BJ (cell line): ENCODE data around the gene PRDX2. TPM values are rescaled to one million over a fixed set of nuclear protein-coding genes. Genes with fewer than 3 reads are reported as not detected.
A peak's percentile ranks its signal among the peaks of the same experiment; 100 is the strongest.

ENCODE experiments used
- CTCF ChIA-PET: fragments of 350-600 bp; formaldehyde crosslinking; extraction: SDS; loops from one replicate; lab custom pipeline; 2021; ENCODE audit warnings: antibody characterized with exemption, inconsistent platforms; lab: Yijun Ruan, JAX
- POLR2A ChIA-PET: fragments of 300-600 bp; sonication (Branson Sonifier 250); formaldehyde crosslinking; extraction: SDS; loops from one replicate; lab custom pipeline; 2021; ENCODE audit warnings: antibody characterized with exemption; lab: Charles Lee
- DNase-seq: peaks from one replicate; pipeline ENCODE4 v3.0.0-alpha.2; 2011; ENCODE audit warnings: low read depth
- H3K27me3 ChIP-seq: 2 replicates; pipeline ENCODE4 v1.6.0; 2011; ENCODE audit warnings: low read length; ENCODE audit not compliant: control insufficient read depth, insufficient read depth
- H3K36me3 ChIP-seq: 2 replicates; pipeline ENCODE4 v1.5.1; 2011; ENCODE audit warnings: low read length; ENCODE audit not compliant: control insufficient read depth, insufficient read depth
- H3K4me3 ChIP-seq: 2 replicates; pipeline ENCODE4 v1.5.1; 2011; ENCODE audit warnings: low read depth, mild to moderate bottlenecking, control low read depth, low read length
- polyA plus RNA-seq: library from polyadenylated mRNA; depleted of rRNA; stranded (reverse); fragments of >200 nt; gene quantifications from 2 replicates; pipeline ENCODE4 v1.2.3, GENCODE V29; 2011
- TF ChIP-seq, protein P1 (sequence below): IDR thresholded peaks from 2 replicates; pipeline ENCODE4 v1.5.1; 2011; ENCODE audit warnings: low read depth, mild to moderate bottlenecking, control low read depth, inconsistent platforms, low read length, moderate library complexity; ENCODE audit not compliant: insufficient read depth

PRDX2 gene
- polyA plus RNA-seq, 1 experiment: 267 TPM

DNA sequence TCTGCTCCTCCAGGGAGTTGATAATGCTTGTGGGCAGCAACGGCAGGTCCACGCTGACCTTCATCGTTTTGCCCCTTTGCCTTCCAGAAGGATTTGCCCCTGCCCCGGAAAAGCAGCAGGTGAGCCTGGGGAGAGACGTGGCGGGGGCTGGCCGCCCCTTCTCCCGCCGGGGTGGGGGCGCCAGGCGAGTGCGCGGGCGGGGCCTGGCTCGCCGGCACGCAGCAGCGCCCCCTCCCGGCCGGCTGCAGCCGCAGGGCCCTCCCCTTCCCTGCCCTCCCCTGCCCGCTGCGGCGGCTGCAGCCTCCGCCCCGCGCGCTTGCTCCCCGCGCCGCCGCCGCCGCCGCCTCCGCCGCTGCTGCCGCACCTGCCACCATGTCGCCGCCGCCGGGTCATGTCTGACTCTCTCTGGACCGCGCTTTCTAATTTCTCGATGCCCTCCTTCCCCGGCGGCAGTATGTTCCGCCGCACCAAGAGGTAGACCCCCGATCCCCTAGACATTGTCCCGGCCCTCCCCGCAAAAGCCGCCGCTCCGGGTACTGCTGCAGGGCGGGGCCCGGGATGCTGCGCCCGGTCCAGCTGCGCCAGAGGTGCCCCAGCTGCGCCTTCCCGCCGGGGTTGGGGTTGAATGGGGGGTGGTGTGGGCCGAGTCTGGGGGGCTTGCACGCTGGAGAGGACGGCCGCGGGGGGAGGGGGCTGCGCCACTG lies 36.7 kb upstream of the PRDX2 start, which contains the start of gene MAST1:
MAST1 (plus strand) TSS at position 334 of the 704 bp plus-strand sequence; CDS start at position 392, 58 bp downstream.
- ChIA-PET CTCF (interaction anchor here (0.5 to 3.0 kb wide), 4 partner anchors 9 to 1214 kb away, joined by 3 to 21 read pairs (median 8); no protein-coding TSS in a partner anchor), POLR2A (no interaction called here)
- Histone ChIP-seq H3K4me3 (no peak within 1 kb of the TSS), H3K36me3 (no peaks in the 10 kb centered on the region), H3K27me3 (peaks cover 42% of the 10 kb centered on the region)
- TF ChIP-seq, protein P1, sequence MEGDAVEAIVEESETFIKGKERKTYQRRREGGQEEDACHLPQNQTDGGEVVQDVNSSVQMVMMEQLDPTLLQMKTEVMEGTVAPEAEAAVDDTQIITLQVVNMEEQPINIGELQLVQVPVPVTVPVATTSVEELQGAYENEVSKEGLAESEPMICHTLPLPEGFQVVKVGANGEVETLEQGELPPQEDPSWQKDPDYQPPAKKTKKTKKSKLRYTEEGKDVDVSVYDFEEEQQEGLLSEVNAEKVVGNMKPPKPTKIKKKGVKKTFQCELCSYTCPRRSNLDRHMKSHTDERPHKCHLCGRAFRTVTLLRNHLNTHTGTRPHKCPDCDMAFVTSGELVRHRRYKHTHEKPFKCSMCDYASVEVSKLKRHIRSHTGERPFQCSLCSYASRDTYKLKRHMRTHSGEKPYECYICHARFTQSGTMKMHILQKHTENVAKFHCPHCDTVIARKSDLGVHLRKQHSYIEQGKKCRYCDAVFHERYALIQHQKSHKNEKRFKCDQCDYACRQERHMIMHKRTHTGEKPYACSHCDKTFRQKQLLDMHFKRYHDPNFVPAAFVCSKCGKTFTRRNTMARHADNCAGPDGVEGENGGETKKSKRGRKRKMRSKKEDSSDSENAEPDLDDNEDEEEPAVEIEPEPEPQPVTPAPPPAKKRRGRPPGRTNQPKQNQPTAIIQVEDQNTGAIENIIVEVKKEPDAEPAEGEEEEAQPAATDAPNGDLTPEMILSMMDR: no peak; the same call in 1 of the 2 replicates
- no peak for DNase-seq

DNA sequence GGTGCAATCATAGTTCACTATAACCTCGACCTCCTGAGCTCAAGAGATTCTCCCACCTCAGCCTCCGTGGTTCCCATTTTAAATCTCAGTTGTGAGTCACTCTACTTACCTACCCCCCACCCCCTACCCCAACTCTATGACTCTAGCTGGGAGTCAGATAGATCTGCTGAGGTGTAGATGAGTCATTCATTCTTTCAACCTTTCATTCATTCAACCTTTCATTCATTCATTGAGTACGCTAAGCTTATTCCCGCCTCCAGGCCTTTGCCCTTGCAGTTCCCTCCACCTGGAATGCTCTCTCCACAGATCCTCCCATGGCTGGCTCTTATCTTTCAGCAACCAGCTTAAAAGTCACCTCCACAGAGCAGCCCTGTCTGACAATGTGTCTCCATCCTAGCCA lies 35.6 kb upstream of the PRDX2 start:
- H3K27me3 ChIP-seq: peaks cover 45% of the 10 kb centered on the region
- H3K36me3 ChIP-seq: no peaks in the 10 kb centered on the region
- DNase-seq: no peak
- ChIA-PET CTCF (interaction anchor here (0.6 to 3.0 kb wide), 9 partner anchors 10 to 269 kb away, joined by 3 to 21 read pairs (median 4); no protein-coding TSS in a partner anchor), POLR2A (no interaction called here)
- no peak overlapping the region for H3K4me3 ChIP-seq
- TF ChIP-seq, protein P1: no peak

DNA sequence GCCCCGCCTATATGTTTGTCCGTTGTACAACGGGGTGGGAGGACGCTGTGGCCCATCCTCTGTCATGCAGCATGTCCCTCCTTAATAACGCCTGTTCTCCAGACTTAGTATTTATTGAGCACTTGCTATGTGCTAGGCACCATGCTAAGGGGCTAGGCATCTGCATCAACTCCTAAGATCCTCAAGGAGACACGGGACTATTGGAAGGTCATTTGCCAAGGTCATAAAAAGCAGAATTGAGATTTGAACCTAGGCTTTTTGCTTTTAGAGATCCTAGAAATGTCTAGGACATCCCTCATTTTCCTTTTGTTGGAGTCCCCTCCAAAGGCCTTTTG lies 34.9 kb upstream of the PRDX2 start:
- Histone ChIP-seq H3K36me3 (no peaks in the 10 kb centered on the region), H3K27me3 (peaks cover 46% of the 10 kb centered on the region), H3K4me3 (no peak overlapping the region)
- TF ChIP-seq, protein P1: no peak
- DNase-seq: no peak
- CTCF ChIA-PET: interaction anchor here (0.6 to 3.0 kb wide), 8 partner anchors 11 to 270 kb away, joined by 3 to 21 read pairs (median 4); no protein-coding TSS in a partner anchor
- POLR2A ChIA-PET: interaction anchor here (0.6 kb wide), 1 partner anchor 36 kb away, joined by 3 read pairs; no protein-coding TSS in a partner anchor

DNA sequence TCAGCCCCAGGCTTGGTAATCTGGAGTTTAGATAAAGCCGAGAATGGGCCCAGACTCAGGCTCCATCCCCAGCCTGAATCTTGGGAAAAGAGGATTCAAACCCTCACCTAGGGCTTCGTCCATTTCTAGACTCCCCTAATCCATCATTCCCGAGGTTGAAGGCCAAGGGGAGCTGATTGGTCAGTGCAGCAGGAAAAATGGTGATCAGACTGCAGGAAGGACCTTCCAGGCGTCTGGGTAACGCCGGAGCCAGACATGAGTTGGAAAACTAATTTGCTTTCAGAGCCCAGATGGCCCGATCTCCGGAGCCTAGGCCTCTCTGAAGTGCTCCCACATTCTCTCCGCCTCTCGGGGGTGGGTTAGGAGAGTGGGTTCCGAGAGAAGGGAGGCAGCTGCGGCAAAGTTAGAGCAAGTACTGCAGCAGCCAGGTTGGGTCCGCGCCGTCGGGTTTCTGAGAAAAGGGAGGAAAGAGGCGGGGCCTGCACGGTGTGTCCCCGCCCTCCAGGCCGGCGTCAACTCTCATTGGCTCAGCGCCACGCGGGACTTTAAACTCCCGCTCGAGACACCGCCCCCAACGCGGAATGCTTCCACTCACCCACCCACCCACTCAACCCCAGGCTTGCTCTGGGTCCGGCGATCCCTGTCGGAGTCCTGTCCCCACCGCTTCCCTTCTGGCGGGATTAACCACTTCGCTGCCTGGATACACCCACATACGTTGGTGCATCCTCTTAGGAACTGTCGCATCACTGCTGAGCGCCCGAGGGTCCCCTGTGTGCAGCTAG lies 33.6 kb upstream of the PRDX2 start:
- ChIA-PET CTCF (interaction anchor here (0.7 to 2.6 kb wide), 7 partner anchors 12 to 78 kb away, joined by 3 to 15 read pairs (median 4); no protein-coding TSS in a partner anchor), POLR2A (no interaction called here)
- TF ChIP-seq, protein P1: no peak
- Histone ChIP-seq H3K27me3 (peaks cover 47% of the 10 kb centered on the region), H3K36me3 (no peaks in the 10 kb centered on the region), H3K4me3 (no peak overlapping the region)
- no peak for DNase-seq

DNA sequence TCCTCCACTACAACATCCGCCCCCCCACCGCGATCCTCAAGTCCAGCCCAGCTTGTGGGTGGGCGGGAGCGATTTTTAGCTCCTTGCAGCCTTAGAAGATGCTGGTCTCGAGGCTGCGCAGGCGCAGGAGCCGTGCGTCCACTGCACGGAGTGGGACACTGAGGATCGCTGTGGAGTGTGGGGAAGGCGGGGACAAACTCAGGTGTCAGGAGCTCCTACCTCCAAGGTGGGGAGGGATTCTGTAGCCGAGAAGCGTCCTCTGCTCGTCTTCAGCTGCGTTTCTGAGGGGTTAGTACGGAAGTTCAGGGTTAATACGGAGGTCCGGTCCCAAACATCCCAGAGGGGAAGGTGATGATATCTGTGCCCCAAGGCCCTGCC lies 33.0 kb upstream of the PRDX2 start, which contains the start of gene RTBDN:
RTBDN (minus strand) TSS at position 14 of the 378 bp plus-strand sequence. CDS start 4,600 bp downstream, outside the sequence.
- CTCF ChIA-PET: interaction anchor here (1.1 to 2.6 kb wide), 6 partner anchors 13 to 77 kb away, joined by 3 to 15 read pairs (median 5); no protein-coding TSS in a partner anchor
- Histone ChIP-seq H3K27me3 (peaks cover 46% of the 10 kb centered on the region), H3K36me3 (no peaks in the 10 kb centered on the region), H3K4me3 (peak within 1 kb of the TSS; percentile 44)
- TF ChIP-seq, protein P1: no peak
- POLR2A ChIA-PET: no interaction called here
- no peak for DNase-seq
